HEK293 (cell line): ENCODE measurements around the gene GMPS.

Experiments
- CTCF ChIA-PET: fragments of 350-600 bp; formaldehyde crosslinking; extraction: SDS; loops from one replicate; lab custom pipeline; 2021; ENCODE audit warnings: antibody characterized with exemption; lab: Yijun Ruan, JAX
- POLR2A ChIA-PET: fragments of 300-600 bp; formaldehyde crosslinking; extraction: SDS; loops from one replicate; lab custom pipeline; 2020; ENCODE audit warnings: antibody characterized with exemption, inconsistent platforms; lab: Yijun Ruan, JAX
- H3K27ac ChIP-seq: fragments of 200-500 bp; sonication (Bioruptor generic); 2 replicates; pipeline ENCODE4 v1.5.1; 2014; ENCODE audit warnings: low read depth, low read length, control low read depth, inconsistent platforms; ENCODE audit errors: extremely low read depth
- H3K36me3 ChIP-seq, 2 experiments: fragments of 200-500 bp in 1 of 2; sonication (Bioruptor generic) in 1 of 2; 1 replicate in 1 of 2; 2 replicates in 1 of 2; pipeline ENCODE4 v1.5.1; 2014 to 2017; ENCODE audit warnings: inconsistent platforms in 2 of 2, low read length in 2 of 2; ENCODE audit not compliant: control insufficient read depth in 2 of 2, insufficient read depth in 1 of 2
- H3K4me1 ChIP-seq: fragments of 200-500 bp; sonication (Bioruptor generic); 2 replicates; pipeline ENCODE4 v1.5.1; 2014; ENCODE audit warnings: mild to moderate bottlenecking, low read length, inconsistent platforms; ENCODE audit not compliant: control insufficient read depth, insufficient read depth
- H3K4me3 ChIP-seq: 2 replicates; pipeline ENCODE4 v1.5.1; 2011; ENCODE audit warnings: low read depth, mild to moderate bottlenecking, control low read depth, low read length, moderate library complexity
- H3K9me3 ChIP-seq: fragments of 200-500 bp; sonication (Bioruptor generic); 2 replicates; pipeline ENCODE4 v1.5.1; 2014; ENCODE audit warnings: low read depth, low read length, inconsistent platforms; ENCODE audit not compliant: control insufficient read depth, insufficient read depth
- ATF2 ChIP-seq: fragments of 450-650 bp; formaldehyde crosslinking; IDR thresholded peaks from 2 replicates; pipeline ENCODE4 v1.5.1; 2016; ENCODE audit warnings: missing biosample characterization, missing genetic modification characterization, low read depth
- MZF1 ChIP-seq: fragments of 450-650 bp; formaldehyde crosslinking; IDR thresholded peaks from 2 replicates; pipeline ENCODE4 v1.5.1; 2017; ENCODE audit warnings: missing biosample characterization, missing genetic modification characterization, borderline replicate concordance
- SP3 ChIP-seq: fragments of 450-650 bp; formaldehyde crosslinking; IDR thresholded peaks from 2 replicates; pipeline ENCODE4 v1.5.1; 2016; ENCODE audit warnings: missing biosample characterization, missing genetic modification characterization
- ZBTB21 ChIP-seq: fragments of 450-650 bp; formaldehyde crosslinking; IDR thresholded peaks from 2 replicates; pipeline ENCODE4 v1.5.1; 2017; ENCODE audit warnings: missing biosample characterization, missing genetic modification characterization
- ZFP69B ChIP-seq: fragments of 450-650 bp; formaldehyde crosslinking; IDR thresholded peaks from 2 replicates; pipeline ENCODE4 v1.5.1; 2016; ENCODE audit warnings: missing biosample characterization, missing genetic modification characterization
- ZNF426 ChIP-seq: fragments of 450-650 bp; formaldehyde crosslinking; IDR thresholded peaks from 2 replicates; pipeline ENCODE4 v1.5.1; 2017; ENCODE audit warnings: missing biosample characterization, missing genetic modification characterization, mild to moderate bottlenecking, inconsistent platforms, moderate library complexity
- ZNF501 ChIP-seq: fragments of 450-650 bp; formaldehyde crosslinking; IDR thresholded peaks from 2 replicates; pipeline ENCODE4 v1.5.1; 2016; ENCODE audit warnings: missing biosample characterization, missing genetic modification characterization
- ZNF530 ChIP-seq: fragments of 450-650 bp; formaldehyde crosslinking; IDR thresholded peaks from 2 replicates; pipeline ENCODE4 v1.5.1; 2016; ENCODE audit warnings: low read depth, missing biosample characterization, missing genetic modification characterization
- ZNF560 ChIP-seq: fragments of 450-650 bp; formaldehyde crosslinking; IDR thresholded peaks from 2 replicates; pipeline ENCODE4 v1.5.1; 2017; ENCODE audit warnings: missing biosample characterization, missing genetic modification characterization, borderline replicate concordance
- ZNF621 ChIP-seq: fragments of 450-650 bp; formaldehyde crosslinking; IDR thresholded peaks from 2 replicates; pipeline ENCODE4 v1.5.1; 2017; ENCODE audit warnings: missing biosample characterization, missing genetic modification characterization
- ZNF670 ChIP-seq: fragments of 450-650 bp; formaldehyde crosslinking; IDR thresholded peaks from 2 replicates; pipeline ENCODE4 v1.5.1; 2016; ENCODE audit warnings: missing biosample characterization, missing genetic modification characterization, low read depth
- ZSCAN18 ChIP-seq: fragments of 450-650 bp; formaldehyde crosslinking; IDR thresholded peaks from 2 replicates; pipeline ENCODE4 v1.5.1; 2016; ENCODE audit warnings: missing biosample characterization, missing genetic modification characterization
- TF ChIP-seq, protein P1 (sequence below): fragments of 450-650 bp; formaldehyde crosslinking; conservative IDR thresholded peaks from 2 replicates; pipeline ENCODE4 v1.5.1; 2016; ENCODE audit warnings: low read depth, missing biosample characterization, missing genetic modification characterization
- TF ChIP-seq, protein P2 (sequence below): fragments of 450-650 bp; formaldehyde crosslinking; IDR thresholded peaks from 2 replicates; pipeline ENCODE4 v1.5.1; 2016; ENCODE audit warnings: missing biosample characterization, missing genetic modification characterization

The GMPS gene

GRCh38 chr3:155979746-155980145 lies 109.3 kb downstream of the GMPS start:
- no peaks in the 10 kb centered on the region for H3K4me1 ChIP-seq
- TF ChIP-seq MZF1 (tag by site-specific recombination) = no peak
- TF ChIP-seq ZNF426 = no peak
- no peak for TF ChIP-seq ZBTB21
- TF ChIP-seq ZSCAN18 (tag by site-specific recombination) = no peak
- no peak for TF ChIP-seq ZNF560 (tag by site-specific recombination)
- H3K36me3 ChIP-seq = no peaks in the 10 kb centered on the region
- no peak overlapping the region for H3K27ac ChIP-seq
- ChIA-PET CTCF (interaction anchor here (0.7 kb wide), 1 partner anchor 17 kb away, joined by 3 read pairs; no protein-coding TSS in a partner anchor), POLR2A (interaction anchor here (0.7 kb wide), 1 partner anchor 369 kb away, joined by 3 read pairs; no protein-coding TSS in a partner anchor)
- no peaks in the 10 kb centered on the region for H3K9me3 ChIP-seq
- H3K4me3 ChIP-seq = no peak overlapping the region

DNA sequence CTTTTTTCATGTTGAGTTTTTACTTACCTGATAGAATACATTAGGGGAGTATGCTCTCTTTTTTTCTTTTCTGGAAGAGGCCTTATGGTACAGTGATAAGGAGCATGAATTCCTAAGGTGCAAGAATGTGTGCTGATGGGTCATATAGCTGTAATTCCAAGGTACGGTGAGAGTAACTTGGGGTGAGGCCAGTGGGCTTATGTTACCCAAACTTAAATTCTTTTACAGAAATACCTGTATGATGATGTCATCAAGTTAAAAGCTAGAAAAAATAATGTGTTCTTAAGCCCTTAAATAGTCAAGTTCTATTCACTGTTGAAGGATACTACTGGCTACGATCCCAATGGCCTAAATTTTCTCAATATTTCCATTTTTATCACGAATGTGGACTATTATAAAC lies 111.2 kb downstream of the GMPS start:
- Histone ChIP-seq H3K9me3 (no peaks in the 10 kb centered on the region), H3K27ac (no peak overlapping the region), H3K4me1 (no peaks in the 10 kb centered on the region), H3K36me3 (no peaks in the 10 kb centered on the region), H3K4me3 (no peak overlapping the region)
- CTCF ChIA-PET = interaction anchor here (0.6 to 0.7 kb wide), 2 partner anchors 83 to 490 kb away, joined by 3 to 4 read pairs; no protein-coding TSS in a partner anchor
- TF ChIP-seq, protein P1, sequence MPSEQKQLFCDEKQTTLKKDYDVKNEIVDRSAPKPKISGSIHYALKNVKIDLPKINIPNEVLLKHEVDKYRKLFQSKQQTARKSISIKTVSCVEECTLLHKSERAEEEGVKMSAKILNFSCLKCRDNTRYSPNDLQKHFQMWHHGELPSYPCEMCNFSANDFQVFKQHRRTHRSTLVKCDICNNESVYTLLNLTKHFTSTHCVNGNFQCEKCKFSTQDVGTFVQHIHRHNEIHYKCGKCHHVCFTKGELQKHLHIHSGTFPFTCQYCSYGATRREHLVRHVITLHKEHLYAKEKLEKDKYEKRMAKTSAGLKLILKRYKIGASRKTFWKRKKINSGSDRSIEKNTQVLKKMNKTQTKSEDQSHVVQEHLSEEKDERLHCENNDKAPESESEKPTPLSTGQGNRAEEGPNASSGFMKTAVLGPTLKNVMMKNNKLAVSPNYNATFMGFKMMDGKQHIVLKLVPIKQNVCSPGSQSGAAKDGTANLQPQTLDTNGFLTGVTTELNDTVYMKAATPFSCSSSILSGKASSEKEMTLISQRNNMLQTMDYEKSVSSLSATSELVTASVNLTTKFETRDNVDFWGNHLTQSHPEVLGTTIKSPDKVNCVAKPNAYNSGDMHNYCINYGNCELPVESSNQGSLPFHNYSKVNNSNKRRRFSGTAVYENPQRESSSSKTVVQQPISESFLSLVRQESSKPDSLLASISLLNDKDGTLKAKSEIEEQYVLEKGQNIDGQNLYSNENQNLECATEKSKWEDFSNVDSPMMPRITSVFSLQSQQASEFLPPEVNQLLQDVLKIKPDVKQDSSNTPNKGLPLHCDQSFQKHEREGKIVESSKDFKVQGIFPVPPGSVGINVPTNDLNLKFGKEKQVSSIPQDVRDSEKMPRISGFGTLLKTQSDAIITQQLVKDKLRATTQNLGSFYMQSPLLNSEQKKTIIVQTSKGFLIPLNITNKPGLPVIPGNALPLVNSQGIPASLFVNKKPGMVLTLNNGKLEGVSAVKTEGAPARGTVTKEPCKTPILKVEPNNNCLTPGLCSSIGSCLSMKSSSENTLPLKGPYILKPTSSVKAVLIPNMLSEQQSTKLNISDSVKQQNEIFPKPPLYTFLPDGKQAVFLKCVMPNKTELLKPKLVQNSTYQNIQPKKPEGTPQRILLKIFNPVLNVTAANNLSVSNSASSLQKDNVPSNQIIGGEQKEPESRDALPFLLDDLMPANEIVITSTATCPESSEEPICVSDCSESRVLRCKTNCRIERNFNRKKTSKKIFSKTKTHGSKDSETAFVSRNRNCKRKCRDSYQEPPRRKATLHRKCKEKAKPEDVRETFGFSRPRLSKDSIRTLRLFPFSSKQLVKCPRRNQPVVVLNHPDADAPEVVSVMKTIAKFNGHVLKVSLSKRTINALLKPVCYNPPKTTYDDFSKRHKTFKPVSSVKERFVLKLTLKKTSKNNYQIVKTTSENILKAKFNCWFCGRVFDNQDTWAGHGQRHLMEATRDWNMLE (tag by site-specific recombination) = no peak
- TF ChIP-seq ZNF670 (tag by site-specific recombination) (no peak), ATF2 (peak; percentile 57), ZNF530 (tag by site-specific recombination) (no peak), ZNF621 (tag by site-specific recombination) (no peak)
- POLR2A ChIA-PET = no interaction called here

DNA sequence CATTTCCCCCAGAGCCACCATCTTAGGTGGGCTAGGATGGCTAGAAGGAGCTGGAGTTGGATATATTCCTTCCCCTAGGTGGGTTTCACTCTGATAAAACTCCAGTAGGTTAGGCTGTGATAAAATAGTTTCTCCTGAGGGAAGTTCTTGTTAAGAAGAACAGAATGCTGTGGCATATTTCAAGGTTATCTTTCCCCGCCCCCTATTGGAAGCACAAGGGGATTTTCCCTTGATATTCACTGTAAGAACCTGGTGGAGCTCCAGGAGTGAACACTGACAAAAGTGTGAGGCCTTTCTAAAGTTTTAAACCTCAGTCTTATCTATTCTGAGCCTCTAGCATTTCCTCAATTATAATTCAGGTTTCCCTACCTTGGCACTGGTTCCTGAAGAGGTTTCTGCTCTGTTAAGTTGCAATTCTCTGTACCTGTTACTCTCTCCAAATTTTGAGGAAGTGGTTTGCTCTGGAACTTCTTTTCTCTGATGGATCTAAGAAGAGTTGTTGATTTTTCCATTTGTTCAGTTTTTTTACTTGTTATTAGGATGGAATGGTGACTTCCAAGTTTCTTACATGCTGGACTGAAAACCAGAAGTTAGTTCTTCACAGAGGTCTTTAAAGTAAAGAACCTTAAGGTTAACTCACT lies 113.5 kb downstream of the GMPS start:
- no peak overlapping the region for H3K4me3 ChIP-seq
- ChIA-PET POLR2A (no interaction called here), CTCF (no interaction called here)
- no peak overlapping the region for H3K27ac ChIP-seq
- TF ChIP-seq SP3 (tag by site-specific recombination) (no peak), ZNF426 (no peak), ZFP69B (tag by site-specific recombination) (no peak), ZNF501 (tag by site-specific recombination) (no peak)
- TF ChIP-seq, protein P2, sequence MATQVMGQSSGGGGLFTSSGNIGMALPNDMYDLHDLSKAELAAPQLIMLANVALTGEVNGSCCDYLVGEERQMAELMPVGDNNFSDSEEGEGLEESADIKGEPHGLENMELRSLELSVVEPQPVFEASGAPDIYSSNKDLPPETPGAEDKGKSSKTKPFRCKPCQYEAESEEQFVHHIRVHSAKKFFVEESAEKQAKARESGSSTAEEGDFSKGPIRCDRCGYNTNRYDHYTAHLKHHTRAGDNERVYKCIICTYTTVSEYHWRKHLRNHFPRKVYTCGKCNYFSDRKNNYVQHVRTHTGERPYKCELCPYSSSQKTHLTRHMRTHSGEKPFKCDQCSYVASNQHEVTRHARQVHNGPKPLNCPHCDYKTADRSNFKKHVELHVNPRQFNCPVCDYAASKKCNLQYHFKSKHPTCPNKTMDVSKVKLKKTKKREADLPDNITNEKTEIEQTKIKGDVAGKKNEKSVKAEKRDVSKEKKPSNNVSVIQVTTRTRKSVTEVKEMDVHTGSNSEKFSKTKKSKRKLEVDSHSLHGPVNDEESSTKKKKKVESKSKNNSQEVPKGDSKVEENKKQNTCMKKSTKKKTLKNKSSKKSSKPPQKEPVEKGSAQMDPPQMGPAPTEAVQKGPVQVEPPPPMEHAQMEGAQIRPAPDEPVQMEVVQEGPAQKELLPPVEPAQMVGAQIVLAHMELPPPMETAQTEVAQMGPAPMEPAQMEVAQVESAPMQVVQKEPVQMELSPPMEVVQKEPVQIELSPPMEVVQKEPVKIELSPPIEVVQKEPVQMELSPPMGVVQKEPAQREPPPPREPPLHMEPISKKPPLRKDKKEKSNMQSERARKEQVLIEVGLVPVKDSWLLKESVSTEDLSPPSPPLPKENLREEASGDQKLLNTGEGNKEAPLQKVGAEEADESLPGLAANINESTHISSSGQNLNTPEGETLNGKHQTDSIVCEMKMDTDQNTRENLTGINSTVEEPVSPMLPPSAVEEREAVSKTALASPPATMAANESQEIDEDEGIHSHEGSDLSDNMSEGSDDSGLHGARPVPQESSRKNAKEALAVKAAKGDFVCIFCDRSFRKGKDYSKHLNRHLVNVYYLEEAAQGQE (tag by site-specific recombination) = no peak
- H3K9me3 ChIP-seq = no peaks in the 10 kb centered on the region
- H3K36me3 ChIP-seq = no peaks in the 10 kb centered on the region
- H3K4me1 ChIP-seq = no peaks in the 10 kb centered on the region
